CD8-positive, alpha-beta T cell (primary cell): Measurements from ENCODE around the gene VAX1. TPM values are rescaled to one million over a fixed set of nuclear protein-coding genes. Genes with fewer than 3 reads are reported as not detected.

Experiments used
- microRNA-seq: library from miRNA; unstranded; fragments of <30 nt; microRNA quantifications from one replicate; pipeline ENCODE4 v1.2.0, GENCODE V29; 2022; ENCODE audit warnings: borderline microRNAs expressed
- total RNA-seq, 46 experiments: library from RNA in 2 of 46; stranded (reverse) in 2 of 46; gene quantifications; one replicate each; pipeline ENCODE4 v1.2.3 and lab custom pipeline; 2021 to 2026

The VAX1 gene
- total RNA-seq, 2 experiments from 2014 or later: not detected

Small RNA genes lying within 50 kb of the gene (microRNA-seq; reads per million reads assigned to microRNA genes)
- gene MIR3663: not detected

Other genes with a start within 250 kb of the VAX1 start
- not detected for gene SHTN1, start 133.1 kb downstream of the VAX1 start, total RNA-seq
- gene KCNK18, start 59.2 kb upstream of the VAX1 start, total RNA-seq: not detected
- gene SLC18A2, start 102.8 kb upstream of the VAX1 start, total RNA-seq: under 1 TPM in 1 of 2 experiments, not detected in 1; 0.14 TPM
- 10 to 100 TPM; 49.6 to 59.8 TPM for gene PDZD8, start 237.2 kb upstream of the VAX1 start, total RNA-seq